ENCODE measurements around the gene IDH3A. TPM values are rescaled to one million over a fixed set of nuclear protein-coding genes. Genes with fewer than 3 reads are reported as not detected.

Gene IDH3A
- total RNA-seq, 1 experiment from 2014 or later = 112 TPM

- intact Hi-C loops (cut with micrococcal nuclease; ENCODE audit: unreplicated experiment) = loop anchor here (2.0 kb wide), 1 partner anchor 82 kb away; no protein-coding TSS in a partner anchor
- ChIA-PET CTCF (interaction anchor here (0.6 kb wide), 1 partner anchor 412 kb away, joined by 3 read pairs; no protein-coding TSS in a partner anchor), POLR2A (ENCODE audit: low non-redundant PET) (no interaction called here)
- H3K4me1 ChIP-seq (ENCODE audit: insufficient read depth, low read length, poor library complexity, severe bottlenecking) = no peaks in the 10 kb centered on the region
- H3K36me3 ChIP-seq (ENCODE audit: insufficient read depth, low read length, poor library complexity, severe bottlenecking) = no peaks in the 10 kb centered on the region
- no peaks in the 10 kb centered on the region for H3K27me3 ChIP-seq (replicated peaks; ENCODE audit: insufficient read depth, low read depth, low read length, poor library complexity)
- H3K9me3 ChIP-seq (ENCODE audit: low read depth, low read length, poor library complexity, severe bottlenecking) = no peaks in the 10 kb centered on the region
- no peak overlapping the region for H3K27ac ChIP-seq (ENCODE audit: low read depth, low read length, poor library complexity, severe bottlenecking)
- TF ChIP-seq EZH2 (IDR thresholded peaks at IDR 0.05; ENCODE audit: borderline replicate concordance, low read depth, low read length, poor library complexity, severe bottlenecking) (no peak), CTCF (conservative IDR thresholded peaks at IDR 0.05; ENCODE audit: low read depth, low read length) (no peak)
- no peak overlapping the region for H3K4me3 ChIP-seq (ENCODE audit: low read depth, low read length, poor library complexity, severe bottlenecking)
- BruUV-seq (replicated peaks) = no TSS peak
- DNase-seq (ENCODE audit: low spot score) = no peak
Observed at GRCh38 chr15:78194568-78194925, 45.4 kb downstream of the IDH3A start.

- Histone ChIP-seq H3K27ac (ENCODE audit: low read depth, low read length, poor library complexity, severe bottlenecking) (no peak overlapping the region), H3K27me3 (replicated peaks; ENCODE audit: insufficient read depth, low read depth, low read length, poor library complexity) (no peaks in the 10 kb centered on the region), H3K4me1 (ENCODE audit: insufficient read depth, low read length, poor library complexity, severe bottlenecking) (no peaks in the 10 kb centered on the region), H3K4me3 (ENCODE audit: low read depth, low read length, poor library complexity, severe bottlenecking) (no peak overlapping the region), H3K9me3 (ENCODE audit: low read depth, low read length, poor library complexity, severe bottlenecking) (no peaks in the 10 kb centered on the region), H3K36me3 (ENCODE audit: insufficient read depth, low read length, poor library complexity, severe bottlenecking) (no peaks in the 10 kb centered on the region)
- BruUV-seq (replicated peaks) = no TSS peak
- intact Hi-C loops (cut with micrococcal nuclease; ENCODE audit: unreplicated experiment) = loop anchor here (2.0 to 5.0 kb wide), 2 partner anchors 47 to 83 kb away; no protein-coding TSS in a partner anchor
- ChIA-PET POLR2A (ENCODE audit: low non-redundant PET) (interaction anchor here (0.6 kb wide), 1 partner anchor 188 kb away, joined by 5 read pairs; no protein-coding TSS in a partner anchor), CTCF (interaction anchor here (1.0 kb wide), 1 partner anchor 82 kb away, joined by 7 read pairs; no protein-coding TSS in a partner anchor)
- DNase-seq (ENCODE audit: low spot score) = peak; percentile 15
- peak; percentile 61 for TF ChIP-seq CTCF (conservative IDR thresholded peaks at IDR 0.05; ENCODE audit: low read depth, low read length)
- no peak for TF ChIP-seq EZH2 (IDR thresholded peaks at IDR 0.05; ENCODE audit: borderline replicate concordance, low read depth, low read length, poor library complexity, severe bottlenecking)
Observed at GRCh38 chr15:78195735-78196201, 46.6 kb downstream of the IDH3A start.

GRCh38 chr15:78197632-78198031, 48.5 kb downstream of the IDH3A start:
- no peak for TF ChIP-seq CTCF (conservative IDR thresholded peaks at IDR 0.05; ENCODE audit: low read depth, low read length)
- TF ChIP-seq EZH2 (IDR thresholded peaks at IDR 0.05; ENCODE audit: borderline replicate concordance, low read depth, low read length, poor library complexity, severe bottlenecking) = no peak
- DNase-seq (ENCODE audit: low spot score) = no peak
- no TSS peak for BruUV-seq (replicated peaks)
- Histone ChIP-seq H3K27me3 (replicated peaks; ENCODE audit: insufficient read depth, low read depth, low read length, poor library complexity) (no peaks in the 10 kb centered on the region), H3K36me3 (ENCODE audit: insufficient read depth, low read length, poor library complexity, severe bottlenecking) (no peaks in the 10 kb centered on the region), H3K9me3 (ENCODE audit: low read depth, low read length, poor library complexity, severe bottlenecking) (no peaks in the 10 kb centered on the region), H3K4me3 (ENCODE audit: low read depth, low read length, poor library complexity, severe bottlenecking) (no peak overlapping the region), H3K27ac (ENCODE audit: low read depth, low read length, poor library complexity, severe bottlenecking) (no peak overlapping the region), H3K4me1 (ENCODE audit: insufficient read depth, low read length, poor library complexity, severe bottlenecking) (no peaks in the 10 kb centered on the region)
- CTCF ChIA-PET = no interaction called here
- POLR2A ChIA-PET (ENCODE audit: low non-redundant PET) = no interaction called here
- intact Hi-C loops (cut with micrococcal nuclease; ENCODE audit: unreplicated experiment) = loop anchor here (5.0 kb wide), 1 partner anchor 45 kb away; no protein-coding TSS in a partner anchor

Data from A673 (cell line).